Ascending aorta (tissue), 2 donors: ENCODE measurements around the gene FGF13. TPM values are rescaled to one million over a fixed set of nuclear protein-coding genes. Genes with fewer than 3 reads are reported as not detected.

Experiments used
- DNase-seq, 2 donors: peaks; one replicate each; pipeline ENCODE4 v3.0.0-alpha.2; 2019; ENCODE audit warnings: low spot score in 2 of 2
- H3K27ac ChIP-seq, 2 donors: fragments of 200-600 bp; sonication (generic); one replicate each; pipeline ENCODE4 v1.5.1; 2016 to 2017; ENCODE audit warnings: mild to moderate bottlenecking in 1 of 2
- H3K27me3 ChIP-seq: fragments of 200-600 bp; sonication (generic); one replicate; pipeline ENCODE4 v1.5.1; 2017
- H3K36me3 ChIP-seq, 2 donors: fragments of 200-600 bp; sonication (generic); one replicate each; pipeline ENCODE4 v1.5.1; 2016
- H3K4me1 ChIP-seq, 2 donors: fragments of 200-600 bp; sonication (generic); one replicate each; pipeline ENCODE4 v1.5.1; 2016 to 2017; ENCODE audit warnings: mild to moderate bottlenecking in 1 of 2
- H3K4me3 ChIP-seq, 2 donors: fragments of 200-600 bp; sonication (generic); one replicate each; pipeline ENCODE4 v1.5.1; 2016 to 2017; ENCODE audit warnings: mild to moderate bottlenecking in 1 of 2
- H3K9me3 ChIP-seq, 2 donors: fragments of 200-600 bp; sonication (generic); one replicate each; pipeline ENCODE4 v1.5.1; 2016
- CTCF ChIP-seq, 3 experiments: fragments of 200-600 bp in 2 of 3; fragments of 450-650 bp in 1 of 3; sonication (generic) in 2 of 3; IDR thresholded peaks; one replicate each; pipeline ENCODE4 v1.5.1; 2016 to 2019; ENCODE audit warnings: antibody characterized with exemption in 3 of 3, mild to moderate bottlenecking in 1 of 3, moderate library complexity in 1 of 3
- intact Hi-C: fragments of 100-400 bp; cut with DNase I; formaldehyde crosslinking; loops from one replicate; pipeline ENCODE4 v1.15.1; 2023
- total RNA-seq: library from RNA; depleted of rRNA; stranded (reverse); fragments of >200 nt; gene quantifications from one replicate; pipeline ENCODE4 v1.1.0, GENCODE V29; 2016

Gene FGF13
- total RNA-seq, 1 donor from 2014 or later: 12.7 TPM

GRCh38 chrX:138745196-138745595, 33.7 kb upstream of the FGF13 start:
- Histone ChIP-seq H3K36me3 (no peaks in the 10 kb centered on the region), H3K27me3 (no peaks in the 10 kb centered on the region), H3K27ac (no peak overlapping the region), H3K9me3 (no peaks in the 10 kb centered on the region), H3K4me3 (no peak overlapping the region), H3K4me1 (no peaks in the 10 kb centered on the region)
- peak; percentile 48 to 78 (median 75) for TF ChIP-seq CTCF (IDR thresholded peaks at IDR 0.05)
- intact Hi-C loops: loop anchor here (2.0 kb wide), 2 partner anchors 446 to 616 kb away; no protein-coding TSS in a partner anchor
- no peak for DNase-seq

GRCh38 chrX:138742217-138742616, 30.7 kb upstream of the FGF13 start:
- Histone ChIP-seq H3K27me3 (no peaks in the 10 kb centered on the region), H3K36me3 (no peaks in the 10 kb centered on the region), H3K27ac (no peak overlapping the region), H3K4me3 (no peak overlapping the region), H3K4me1 (no peaks in the 10 kb centered on the region), H3K9me3 (no peaks in the 10 kb centered on the region)
- no peak for DNase-seq
- intact Hi-C loops: no loop called here
- no peak for TF ChIP-seq CTCF (IDR thresholded peaks at IDR 0.05)

- intact Hi-C loops: no loop called here
- no peaks in the 10 kb centered on the region for H3K36me3 ChIP-seq
- TF ChIP-seq CTCF (IDR thresholded peaks at IDR 0.05): no peak
- no peak overlapping the region for H3K27ac ChIP-seq
- no peak for DNase-seq
- H3K4me1 ChIP-seq: no peaks in the 10 kb centered on the region
- H3K27me3 ChIP-seq: no peaks in the 10 kb centered on the region
- no peak overlapping the region for H3K4me3 ChIP-seq
- H3K9me3 ChIP-seq: no peaks in the 10 kb centered on the region
Observed at GRCh38 chrX:138740341-138740740, 28.8 kb upstream of the FGF13 start.

GRCh38 chrX:138723301-138723700, 11.8 kb upstream of the FGF13 start:
- intact Hi-C loops: no loop called here
- no peak for TF ChIP-seq CTCF (IDR thresholded peaks at IDR 0.05)
- Histone ChIP-seq H3K9me3 (no peaks in the 10 kb centered on the region), H3K27me3 (no peaks in the 10 kb centered on the region), H3K36me3 (no peaks in the 10 kb centered on the region), H3K27ac (no peak overlapping the region), H3K4me3 (no peak overlapping the region), H3K4me1 (no peaks in the 10 kb centered on the region)
- DNase-seq: no peak

- DNase-seq: no peak
- no peak overlapping the region for H3K4me3 ChIP-seq
- H3K36me3 ChIP-seq: no peaks in the 10 kb centered on the region
- TF ChIP-seq CTCF (IDR thresholded peaks at IDR 0.05): no peak
- no peaks in the 10 kb centered on the region for H3K27me3 ChIP-seq
- no peak overlapping the region for H3K27ac ChIP-seq
- intact Hi-C loops: no loop called here
- H3K4me1 ChIP-seq: no peaks in the 10 kb centered on the region
- no peaks in the 10 kb centered on the region for H3K9me3 ChIP-seq
Observed at GRCh38 chrX:138719396-138719795, 7.9 kb upstream of the FGF13 start.

GRCh38 chrX:138718941-138719340, 7.4 kb upstream of the FGF13 start:
- DNase-seq: no peak
- no peaks in the 10 kb centered on the region for H3K36me3 ChIP-seq
- no peaks in the 10 kb centered on the region for H3K9me3 ChIP-seq
- H3K4me3 ChIP-seq: no peak overlapping the region
- H3K4me1 ChIP-seq: no peaks in the 10 kb centered on the region
- H3K27ac ChIP-seq: no peak overlapping the region
- no peaks in the 10 kb centered on the region for H3K27me3 ChIP-seq
- TF ChIP-seq CTCF (IDR thresholded peaks at IDR 0.05): no peak
- intact Hi-C loops: no loop called here
